MM.1S (cell line): Measurements from ENCODE around the gene RNF113A.
A peak's percentile ranks its signal among the peaks of the same experiment; 100 is the strongest.

Source experiments
- DNase-seq: peaks from one replicate; pipeline ENCODE4 v3.0.0-alpha.2; 2015
- H2AFZ ChIP-seq: fragments of 300-600 bp; sonication (generic); 2 replicates; pipeline ENCODE4 v1.6.0; 2016; ENCODE audit warnings: antibody characterized with exemption, low read length
- H3F3A ChIP-seq: fragments of 300-600 bp; sonication (generic); 2 replicates; pipeline ENCODE4 v1.6.1; 2016; ENCODE audit warnings: mild to moderate bottlenecking, antibody characterized with exemption, low read length, moderate library complexity, mixed read lengths; ENCODE audit not compliant: insufficient read depth
- H3K27ac ChIP-seq: fragments of 300-600 bp; sonication (generic); 2 replicates; pipeline ENCODE4 v1.5.1; 2016; ENCODE audit warnings: mild to moderate bottlenecking, low read length
- H3K27me3 ChIP-seq: fragments of 300-600 bp; sonication (generic); replicated peaks from 2 replicates; pipeline ENCODE4 v1.6.0; 2016; ENCODE audit warnings: low read length; ENCODE audit not compliant: insufficient read depth
- H3K36me3 ChIP-seq: fragments of 300-600 bp; sonication (generic); replicated peaks from 2 replicates; pipeline ENCODE4 v1.6.1; 2016; ENCODE audit warnings: mild to moderate bottlenecking, low read length, mixed read lengths; ENCODE audit not compliant: insufficient read depth
- H3K4me1 ChIP-seq: fragments of 300-600 bp; sonication (generic); 2 replicates; pipeline ENCODE4 v1.6.1; 2016; ENCODE audit warnings: low read length, mixed read lengths
- H3K4me2 ChIP-seq: fragments of 300-600 bp; sonication (generic); 2 replicates; pipeline ENCODE4 v1.6.0; 2016; ENCODE audit warnings: low read depth, low read length
- H3K4me3 ChIP-seq: fragments of 300-600 bp; sonication (generic); 2 replicates; pipeline ENCODE4 v1.5.1; 2016; ENCODE audit warnings: low read length, mixed read lengths
- H3K79me2 ChIP-seq: fragments of 300-600 bp; sonication (generic); 2 replicates; pipeline ENCODE4 v1.6.1; 2016; ENCODE audit warnings: mixed run types, low read length, mixed read lengths
- H3K9ac ChIP-seq: fragments of 300-600 bp; sonication (generic); 2 replicates; pipeline ENCODE4 v1.6.1; 2016; ENCODE audit warnings: low read length, mixed read lengths
- H3K9me2 ChIP-seq: fragments of 300-600 bp; sonication (generic); replicated peaks from 2 replicates; pipeline ENCODE4 v1.6.1; 2016; ENCODE audit warnings: mild to moderate bottlenecking, low read length, mixed read lengths; ENCODE audit not compliant: insufficient read depth
- H3K9me3 ChIP-seq: fragments of 300-600 bp; sonication (generic); replicated peaks from 2 replicates; pipeline ENCODE4 v1.6.1; 2016; ENCODE audit warnings: mild to moderate bottlenecking, low read length, mixed read lengths; ENCODE audit not compliant: insufficient read depth
- H4K20me1 ChIP-seq: fragments of 300-600 bp; sonication (generic); 2 replicates; pipeline ENCODE4 v1.6.1; 2016; ENCODE audit warnings: mild to moderate bottlenecking, low read length, moderate library complexity, mixed read lengths; ENCODE audit not compliant: insufficient read depth
- CTCF ChIP-seq: fragments of 300-600 bp; sonication (generic); IDR thresholded peaks from 2 replicates; pipeline ENCODE4 v1.5.1; 2016; ENCODE audit warnings: antibody characterized with exemption, low read length, mixed read lengths
- EZH2 ChIP-seq: fragments of 300-600 bp; sonication (generic); optimal IDR thresholded peaks from 2 replicates; pipeline ENCODE3; 2017; ENCODE audit warnings: low read depth, mild to moderate bottlenecking, antibody characterized with exemption, low read length, mixed read lengths
- EZH2phosphoT487 ChIP-seq: fragments of 300-600 bp; sonication (generic); IDR thresholded peaks from 2 replicates; pipeline ENCODE4 v1.6.1; 2018; ENCODE audit warnings: antibody characterized with exemption, low read length

The RNF113A gene

GRCh38 chrX:119853444-119853843 lies 18.1 kb downstream of the RNF113A start:
- Histone ChIP-seq H3K4me1 (no peaks in the 10 kb centered on the region), H4K20me1 (no peaks in the 10 kb centered on the region), H3K36me3 (no peaks in the 10 kb centered on the region; the same call in 1 of the 2 replicates), H3K9ac (peak overlapping the region; percentile 30; the same call in 1 of the 2 replicates), H2AFZ (peak overlapping the region; percentile 43; the same call in 1 of the 2 replicates), H3K9me2 (no peaks in the 10 kb centered on the region), H3K9me3 (no peaks in the 10 kb centered on the region), H3K4me2 (peak overlapping the region; percentile 55), H3K79me2 (peaks cover 21% of the 10 kb centered on the region), H3F3A (no peaks in the 10 kb centered on the region), H3K27ac (no peak overlapping the region), H3K27me3 (no peaks in the 10 kb centered on the region), H3K4me3 (peak overlapping the region; percentile 49)
- TF ChIP-seq EZH2phosphoT487: no peak
- TF ChIP-seq CTCF: no peak
- no peak for TF ChIP-seq EZH2
- no peak for DNase-seq

GRCh38 chrX:119852382-119853353 lies 18.9 kb downstream of the RNF113A start, which contains the start of gene UPF3B:
Gene UPF3B (minus strand): TSS chrX:119852963. CDS start chrX:119852928, 35 bp downstream.
- no peak for TF ChIP-seq EZH2
- Histone ChIP-seq H3K4me3 (peak within 1 kb of the TSS; percentile 91), H3K27me3 (no peaks in the 10 kb centered on the region), H2AFZ (peak within 1 kb of the TSS; percentile 75), H3K79me2 (peaks cover 21% of the 10 kb centered on the region), H3K36me3 (no peaks in the 10 kb centered on the region; the same call in 1 of the 2 replicates), H3F3A (no peaks in the 10 kb centered on the region), H3K27ac (peak within 1 kb of the TSS; percentile 72; the same call in 1 of the 2 replicates), H3K4me1 (no peaks in the 10 kb centered on the region), H3K9ac (peak within 1 kb of the TSS; percentile 89), H3K4me2 (peak within 1 kb of the TSS; percentile 66), H3K9me2 (no peaks in the 10 kb centered on the region), H3K9me3 (no peaks in the 10 kb centered on the region), H4K20me1 (no peaks in the 10 kb centered on the region)
- peak; percentile 98 for DNase-seq

- Histone ChIP-seq H3F3A (no peaks in the 10 kb centered on the region), H3K27ac (peak overlapping the region; percentile 70; the same call in 1 of the 2 replicates), H3K9me3 (no peaks in the 10 kb centered on the region), H3K36me3 (no peaks in the 10 kb centered on the region), H3K9ac (peak overlapping the region; percentile 19; the same call in 1 of the 2 replicates), H3K79me2 (no peaks in the 10 kb centered on the region), H3K4me3 (peak overlapping the region; percentile 28; the same call in 1 of the 2 replicates), H3K4me1 (peaks cover 25% of the 10 kb centered on the region), H2AFZ (peak overlapping the region; percentile 36; the same call in 1 of the 2 replicates), H4K20me1 (no peaks in the 10 kb centered on the region), H3K9me2 (no peaks in the 10 kb centered on the region), H3K4me2 (peak overlapping the region; percentile 66), H3K27me3 (no peaks in the 10 kb centered on the region)
- TF ChIP-seq EZH2phosphoT487 (no peak), CTCF (no peak), EZH2 (no peak)
- peak; percentile 60 for DNase-seq
These were observed 37.6 kb downstream of the RNF113A start for GRCh38 chrX:119833905-119834304.
